Loucy (cell line): ENCODE measurements around the gene ZNF782.

ENCODE experiments used
- CTCF ChIP-seq: fragments of 200-600 bp; sonication (generic); conservative IDR thresholded peaks from 2 replicates; pipeline ENCODE4 v1.5.1; 2014; ENCODE audit warnings: mild to moderate bottlenecking, antibody characterized with exemption, low read length
- EZH2phosphoT487 ChIP-seq: fragments of 200-600 bp; IDR thresholded peaks from 2 replicates; pipeline ENCODE4 v1.6.1; 2018; ENCODE audit warnings: antibody characterized with exemption, mild to moderate bottlenecking, moderate library complexity, borderline replicate concordance

DNA sequence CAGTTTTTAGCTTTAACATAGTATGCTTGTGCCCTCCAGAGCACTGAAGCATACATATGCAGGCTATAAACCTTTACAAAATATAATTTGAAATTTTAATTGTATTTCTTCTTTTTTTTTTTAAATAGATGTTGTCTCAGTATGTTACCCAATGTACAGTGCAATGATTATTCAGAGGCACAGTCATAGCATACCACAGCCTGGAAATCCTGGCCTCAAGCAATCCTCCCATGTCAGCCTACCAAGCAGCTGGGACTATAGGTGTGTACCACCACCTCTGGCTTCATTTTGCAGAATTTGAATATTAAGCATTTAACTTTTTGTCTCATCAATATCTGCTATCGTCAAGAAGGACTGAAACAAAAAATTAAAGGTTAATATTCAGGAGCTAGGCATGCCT lies 16.9 kb upstream of the ZNF782 start:
- no peak for TF ChIP-seq CTCF
- TF ChIP-seq EZH2phosphoT487, result no peak
